Measurements from ENCODE around the gene MPPED1.

MPPED1 gene

DNA sequence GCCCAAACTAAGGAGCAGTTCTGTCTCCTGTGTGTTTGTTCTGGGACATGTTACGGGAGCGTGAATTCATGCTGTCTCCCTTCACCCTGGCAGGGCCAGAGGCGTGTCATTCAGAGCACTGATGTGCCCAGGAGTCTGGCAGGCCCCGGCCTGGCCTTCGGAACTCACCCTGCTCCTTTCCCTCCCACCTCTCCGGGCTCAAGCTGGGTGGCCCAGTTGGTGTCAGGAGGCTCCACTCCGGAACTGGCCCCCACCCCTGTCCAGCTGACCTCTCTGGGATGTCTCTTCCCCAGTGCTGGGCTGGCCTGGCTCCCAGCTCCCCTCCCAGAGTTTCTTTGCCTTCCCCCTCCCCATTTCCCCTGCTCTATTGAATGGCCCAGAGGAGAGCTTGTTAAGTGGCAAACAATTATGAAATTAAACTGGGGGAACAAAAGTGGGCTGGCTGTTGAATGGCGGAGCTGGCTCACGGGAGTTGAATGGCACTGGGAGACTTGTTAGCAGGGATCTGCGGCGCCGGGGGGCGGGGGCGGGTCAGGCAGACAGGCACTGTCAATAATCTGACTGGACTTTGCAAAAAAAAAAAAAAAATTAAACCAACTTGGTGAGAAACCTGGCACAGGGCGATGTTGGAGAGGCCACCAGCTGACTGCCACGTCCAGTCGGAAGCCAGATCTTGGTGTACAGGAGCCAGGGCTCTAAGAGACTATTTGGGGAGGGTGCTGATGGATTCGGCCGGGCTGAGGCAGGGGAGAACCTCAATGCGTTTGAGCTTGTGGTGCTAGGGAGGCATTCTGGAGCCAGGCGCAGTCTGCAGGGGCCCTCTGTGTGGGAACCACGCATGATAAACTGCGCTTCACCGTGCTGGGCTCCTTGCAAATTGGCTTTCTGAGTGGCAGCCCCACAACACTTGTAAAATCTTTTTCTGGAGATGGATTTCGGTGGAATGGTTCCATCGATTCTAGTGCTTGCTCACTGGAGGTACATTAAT lies 1.3 kb downstream of the MPPED1 start:
- DNase-seq: peak; percentile 45

DNA sequence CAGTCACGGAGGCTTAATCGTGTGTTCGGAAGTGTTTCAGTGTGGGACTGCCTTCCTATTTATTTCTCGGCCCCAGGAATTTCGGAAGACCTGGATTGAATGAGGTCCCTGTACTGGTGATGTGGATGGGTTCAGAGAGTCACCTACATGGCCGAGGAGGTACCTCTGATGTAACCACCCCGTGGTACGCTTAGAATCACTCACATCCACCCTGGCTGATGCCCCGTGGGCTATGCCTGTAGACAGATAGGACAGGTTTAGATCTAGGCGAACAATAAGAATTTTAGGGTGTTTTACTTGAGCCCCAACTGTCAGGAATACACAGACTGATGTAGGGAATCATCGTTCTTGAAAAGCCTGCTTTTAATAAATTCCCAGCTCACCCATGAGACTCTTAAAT lies 2.0 kb downstream of the MPPED1 start:
- no peak for DNase-seq

DNA sequence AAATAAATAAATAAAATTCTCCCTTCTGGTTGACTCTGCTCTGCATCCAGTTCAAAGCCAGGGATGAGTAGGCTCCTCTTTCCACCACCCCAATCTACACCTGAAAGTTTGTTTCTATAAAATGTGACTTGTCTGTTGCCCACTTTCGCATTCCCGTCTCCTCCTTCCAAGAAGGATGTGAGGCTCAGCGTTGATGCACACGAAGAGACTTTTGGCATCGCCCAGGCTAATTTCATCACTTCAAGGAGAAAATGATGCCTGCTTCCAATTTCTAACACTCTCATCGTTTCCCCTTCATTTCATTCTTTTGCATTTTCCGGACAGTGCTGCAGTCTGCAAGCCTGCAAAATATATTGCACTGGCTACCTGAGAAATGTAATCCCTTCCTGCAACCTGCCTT lies 3.9 kb downstream of the MPPED1 start:
- DNase-seq: no peak

DNA sequence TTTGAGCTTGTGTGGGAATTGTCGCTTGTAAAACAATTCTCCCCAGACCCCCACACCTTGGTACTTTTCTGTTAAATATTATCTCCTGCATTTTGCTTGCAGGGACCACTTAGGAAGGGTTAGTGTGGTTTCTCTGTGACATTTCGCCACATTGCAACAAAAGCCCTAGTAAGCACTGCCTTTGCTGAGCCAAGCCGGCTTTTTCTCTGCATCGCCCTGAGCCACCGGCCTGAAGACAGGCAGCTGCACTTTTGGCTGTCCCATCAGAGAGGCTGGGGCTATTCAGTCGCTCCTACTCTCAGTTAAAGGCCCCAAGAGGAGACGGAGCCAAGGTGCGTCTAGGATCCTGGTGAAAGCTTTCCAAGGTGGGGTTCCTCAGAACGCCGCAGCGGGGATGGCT lies 5.7 kb downstream of the MPPED1 start:
- no peak for DNase-seq

DNA sequence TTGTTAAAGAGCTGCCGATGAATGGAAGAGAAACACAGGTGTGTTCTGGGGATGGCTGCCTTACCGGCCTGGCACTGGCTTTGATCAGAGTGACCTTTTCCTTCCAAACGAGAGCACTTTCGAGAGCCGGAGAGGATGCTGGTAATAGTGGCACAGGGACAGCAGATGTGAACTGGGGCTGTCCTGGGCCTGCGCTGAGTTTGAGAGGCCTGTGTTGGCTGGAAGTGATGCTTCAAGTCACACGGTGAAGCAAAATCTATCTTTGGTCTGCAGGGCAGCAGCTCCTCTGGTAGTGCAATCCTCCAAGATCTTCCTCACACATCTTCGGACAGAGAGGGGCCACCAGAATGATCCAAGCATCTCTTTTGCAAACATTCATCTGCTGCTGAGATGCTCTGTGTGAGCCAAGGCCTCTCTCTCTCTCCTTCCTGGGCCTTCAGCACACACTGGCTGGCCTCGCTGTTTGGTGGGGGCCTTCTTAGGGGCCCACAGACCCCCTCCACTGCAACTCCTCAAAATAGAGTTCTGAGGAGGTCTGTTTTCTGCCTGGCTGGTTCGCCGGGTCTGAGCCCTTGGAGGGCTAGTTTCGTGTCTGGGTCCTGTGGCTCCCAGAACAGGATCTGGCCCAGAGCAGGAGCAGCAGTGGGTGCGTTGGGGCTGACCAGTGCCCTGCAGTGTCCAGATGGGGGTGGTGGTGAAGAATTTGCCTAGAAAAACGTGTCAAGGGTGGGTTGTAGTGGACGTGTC lies 6.4 kb downstream of the MPPED1 start:
- DNase-seq: no peak

DNA sequence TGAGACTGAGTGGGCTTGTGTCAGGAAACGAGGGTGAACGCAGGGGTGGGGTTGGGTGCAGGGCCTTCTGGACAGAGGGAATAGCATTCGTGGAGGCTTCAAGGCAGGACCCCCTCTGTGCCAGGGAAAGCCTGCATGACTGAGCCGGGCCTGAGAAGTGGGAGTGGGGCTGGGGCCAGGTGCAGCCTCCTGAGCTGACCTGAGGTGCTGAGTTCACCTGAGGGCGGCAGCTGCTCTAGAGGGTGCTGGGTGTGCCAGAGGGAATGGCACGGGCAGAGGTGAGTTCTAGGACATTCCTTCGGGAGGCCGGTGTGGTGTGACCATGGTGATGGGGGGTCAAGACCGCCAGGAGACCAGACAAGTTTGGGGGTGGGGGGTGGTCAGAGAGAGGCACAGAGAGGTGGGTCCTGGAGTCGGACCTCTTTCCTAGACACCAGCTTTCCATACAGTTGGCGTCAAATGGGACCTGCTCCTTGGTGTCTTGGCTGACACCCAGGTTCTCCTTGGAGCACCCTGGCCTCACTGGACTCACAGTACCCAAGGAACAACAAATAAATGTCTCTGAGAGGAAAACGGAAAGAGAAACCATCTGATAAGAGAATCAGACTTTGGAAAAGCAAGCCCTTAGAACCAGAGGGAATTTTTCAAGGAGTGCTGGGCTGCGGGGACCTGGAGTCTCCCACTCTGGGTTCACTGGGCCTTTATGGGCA lies 7.7 kb downstream of the MPPED1 start:
- DNase-seq: no peak

DNA sequence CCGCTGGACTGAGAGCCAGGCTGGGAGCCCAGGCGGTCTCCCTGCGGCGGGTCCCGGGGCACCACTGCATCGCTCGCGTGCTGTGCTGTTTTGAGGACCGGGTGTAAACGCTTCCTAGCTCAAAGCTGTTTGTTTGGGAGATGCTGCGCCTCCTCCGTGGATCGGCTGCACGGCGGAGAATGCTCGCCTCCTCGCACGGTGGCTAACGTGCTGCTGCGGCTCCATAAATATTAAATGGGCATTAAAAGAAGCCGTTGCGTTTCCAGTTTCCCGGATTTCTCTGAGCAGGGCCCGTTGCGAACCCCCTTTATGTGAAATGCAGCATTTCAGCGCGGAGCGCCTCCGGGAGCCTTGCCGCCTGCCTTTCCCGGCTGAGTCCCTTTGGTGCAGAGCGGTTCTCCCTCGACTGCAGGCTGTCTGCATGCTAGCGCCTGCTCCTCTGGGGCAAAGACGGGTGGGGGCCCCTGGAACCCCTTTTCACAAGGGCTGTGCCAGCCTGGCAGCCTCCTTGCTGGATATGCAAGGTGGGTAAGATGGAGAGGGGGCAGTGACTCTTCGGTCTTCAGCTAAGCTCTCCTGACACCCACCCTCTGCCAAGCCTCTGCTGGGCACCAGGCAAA lies 9.3 kb downstream of the MPPED1 start:
- no peak for DNase-seq

DNA sequence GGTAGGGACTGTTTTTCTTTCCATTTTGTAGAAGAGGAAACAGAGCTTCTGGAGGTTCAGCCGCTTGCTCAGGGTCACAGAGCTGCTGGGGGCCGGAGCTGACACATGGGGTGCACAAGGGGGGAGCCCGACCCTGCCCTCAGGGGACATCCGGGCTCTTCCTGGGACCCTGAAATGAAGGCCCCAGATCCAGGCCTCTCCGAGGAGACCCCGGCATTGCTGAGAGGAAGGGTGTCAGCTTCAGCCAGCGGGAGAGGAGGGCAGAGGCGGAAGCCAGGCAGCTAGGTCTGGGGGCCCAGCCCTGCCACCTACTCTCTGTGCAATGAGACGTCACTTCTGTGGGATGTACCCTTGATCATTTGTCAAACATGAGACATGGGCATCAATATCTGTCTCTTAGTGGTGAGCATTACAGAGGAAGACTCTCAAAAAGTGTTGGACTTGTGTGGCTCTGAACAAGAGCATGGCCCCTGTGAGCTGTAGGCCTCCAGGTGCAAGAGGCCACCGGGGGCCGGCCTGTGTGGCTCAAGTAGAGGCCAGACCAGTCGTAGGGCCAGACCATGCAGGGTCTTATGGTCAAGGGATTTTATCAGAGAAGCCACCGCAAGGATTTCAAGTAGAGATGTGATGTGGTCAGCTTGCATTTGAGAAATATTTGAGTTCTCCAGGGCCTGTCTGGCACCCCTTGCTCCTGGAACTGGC lies 10.3 kb downstream of the MPPED1 start:
- DNase-seq: no peak

DNA sequence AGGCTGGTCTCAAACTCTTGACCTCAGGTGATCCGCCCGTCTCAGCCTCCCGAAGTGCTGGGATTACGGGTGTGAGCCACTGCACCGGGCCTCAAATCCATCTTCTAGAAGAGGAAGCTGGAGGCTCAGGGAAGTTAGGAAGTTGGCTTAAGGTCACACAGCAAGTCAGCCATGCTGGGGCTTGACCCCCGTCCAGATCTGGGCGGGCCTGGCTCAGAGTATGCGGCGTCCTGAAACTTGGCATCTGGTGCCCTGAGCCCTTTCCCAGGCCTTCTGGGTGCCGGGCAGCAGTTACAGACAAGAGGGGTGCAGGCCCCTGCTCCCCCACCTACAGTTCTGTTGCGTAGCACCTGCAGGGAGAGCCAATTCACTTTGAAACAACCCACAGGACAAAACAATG lies 11.2 kb downstream of the MPPED1 start:
- DNase-seq: no peak

DNA sequence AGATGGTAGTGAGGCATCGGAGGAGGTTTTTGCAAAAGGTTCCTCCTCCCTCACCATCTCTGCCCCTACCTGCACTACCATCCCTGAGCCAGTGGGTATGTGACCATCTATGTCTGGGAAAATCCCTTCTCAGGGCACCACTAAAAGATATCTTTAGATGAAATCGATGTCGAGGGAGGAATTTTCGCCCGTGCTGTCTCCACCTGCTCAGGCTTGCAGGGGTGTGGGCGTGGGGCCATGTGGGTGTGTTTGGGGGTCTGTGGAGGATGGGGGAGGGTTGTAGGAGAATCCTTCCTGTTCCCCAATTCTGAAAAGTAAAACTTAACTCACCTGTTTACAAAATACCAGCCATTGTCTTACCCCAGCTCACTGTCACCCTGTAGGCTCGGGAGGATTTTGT lies 12.4 kb downstream of the MPPED1 start:
- DNase-seq: no peak

DNA sequence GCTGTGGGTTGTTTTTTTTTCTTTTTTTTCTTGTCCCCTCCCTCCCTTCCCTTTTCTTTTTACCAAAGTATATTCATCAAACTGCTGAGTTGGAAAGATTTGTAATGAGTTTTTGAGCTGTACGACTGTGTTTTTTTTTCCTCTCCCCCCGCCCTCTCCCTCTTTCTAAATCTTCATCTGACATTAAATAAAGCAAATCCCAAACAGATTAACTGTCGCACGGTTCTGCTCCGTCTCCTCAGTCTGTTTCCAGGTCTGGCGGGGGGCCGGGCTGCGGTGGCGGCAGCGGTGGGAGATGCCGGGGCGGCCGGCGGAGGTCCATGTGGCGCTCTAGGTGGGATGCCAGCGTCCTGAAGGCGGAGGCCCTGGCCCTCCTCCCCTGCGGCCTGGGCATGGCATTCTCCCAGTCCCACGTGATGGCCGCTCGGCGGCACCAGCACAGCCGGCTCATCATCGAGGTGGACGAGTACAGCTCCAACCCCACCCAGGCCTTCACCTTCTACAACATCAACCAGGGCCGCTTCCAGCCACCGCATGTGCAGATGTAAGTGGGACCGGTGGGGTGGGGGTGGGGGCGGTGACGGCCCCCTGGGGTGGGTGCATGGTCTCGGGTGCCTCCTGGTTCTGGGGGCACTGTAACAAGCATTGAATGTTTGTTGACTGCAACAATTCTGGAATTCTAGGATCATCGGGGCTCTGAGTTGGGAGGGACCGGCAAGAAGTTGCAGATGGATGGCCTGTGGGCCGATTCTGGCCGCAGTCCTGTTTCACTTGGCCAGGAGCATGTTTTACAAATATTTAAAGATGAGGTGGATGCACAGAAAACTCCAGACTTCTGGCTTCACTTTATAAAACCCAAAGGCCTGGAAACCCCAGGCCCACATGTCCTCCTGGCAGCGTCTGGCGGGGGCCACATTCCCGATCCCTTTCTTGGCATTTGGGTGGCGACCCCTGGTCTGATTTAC lies 13.1 kb downstream of the MPPED1 start:
- DNase-seq: no peak

DNA sequence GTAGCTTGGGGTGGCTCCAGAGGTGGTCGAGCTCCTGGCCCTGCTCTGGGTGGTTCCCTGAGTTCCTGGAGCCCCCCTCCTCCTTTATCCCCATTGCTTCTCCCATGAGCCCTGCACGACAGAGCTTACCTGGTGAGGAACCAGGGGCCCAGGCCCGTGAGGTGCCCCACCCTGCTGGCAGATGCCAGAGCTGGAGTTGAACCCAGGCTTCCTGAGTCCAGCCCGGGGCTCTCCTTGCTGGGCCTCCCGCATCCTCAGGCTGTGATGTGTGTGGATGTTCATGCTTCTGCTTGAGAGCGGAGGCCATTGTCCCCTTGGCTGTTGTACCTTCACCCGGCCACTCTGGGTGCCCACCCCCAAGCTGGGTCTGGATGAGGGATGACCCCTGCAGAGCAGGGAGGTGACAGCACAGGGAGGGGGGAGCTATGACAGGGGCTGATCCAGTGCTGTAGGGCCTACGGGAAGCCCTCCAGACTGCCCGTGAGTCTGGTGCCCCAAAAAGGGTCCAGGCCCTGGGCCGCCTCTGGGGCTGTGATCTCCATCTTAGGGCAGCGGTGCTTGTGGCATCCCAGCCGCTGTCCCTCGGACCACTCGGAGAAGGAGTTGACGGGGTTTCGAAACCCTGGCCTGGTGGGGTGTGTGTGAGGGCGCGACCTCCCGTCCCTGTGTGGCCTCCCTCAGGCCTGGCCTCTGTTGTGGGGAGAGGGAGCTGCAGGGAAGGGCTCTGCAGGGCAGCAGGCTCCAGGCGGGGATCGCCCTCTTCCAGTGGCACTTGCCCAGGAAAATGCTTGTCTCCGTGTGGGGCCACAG lies 14.4 kb downstream of the MPPED1 start:
- DNase-seq: no peak

DNA sequence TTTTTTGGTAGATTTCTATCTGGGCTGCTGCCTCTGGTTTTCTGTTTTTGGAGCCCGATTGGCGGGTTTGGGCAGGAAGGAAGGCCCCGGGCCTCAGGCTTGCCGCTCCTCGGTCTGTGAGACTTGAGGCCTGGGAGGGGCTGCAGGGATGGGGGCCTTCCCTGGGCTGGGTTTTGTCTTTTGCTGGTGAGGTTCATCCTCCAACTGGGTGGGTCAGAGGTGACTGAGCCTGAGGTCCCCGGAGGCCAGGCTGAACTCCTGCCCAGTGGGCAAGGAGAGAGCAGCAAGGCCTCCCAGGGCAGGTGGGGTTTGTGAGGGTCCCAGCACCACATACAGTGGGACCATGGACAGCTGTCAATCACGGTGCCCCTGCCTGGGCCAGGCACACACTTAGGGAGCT lies 15.0 kb downstream of the MPPED1 start:
- no peak for DNase-seq

DNA sequence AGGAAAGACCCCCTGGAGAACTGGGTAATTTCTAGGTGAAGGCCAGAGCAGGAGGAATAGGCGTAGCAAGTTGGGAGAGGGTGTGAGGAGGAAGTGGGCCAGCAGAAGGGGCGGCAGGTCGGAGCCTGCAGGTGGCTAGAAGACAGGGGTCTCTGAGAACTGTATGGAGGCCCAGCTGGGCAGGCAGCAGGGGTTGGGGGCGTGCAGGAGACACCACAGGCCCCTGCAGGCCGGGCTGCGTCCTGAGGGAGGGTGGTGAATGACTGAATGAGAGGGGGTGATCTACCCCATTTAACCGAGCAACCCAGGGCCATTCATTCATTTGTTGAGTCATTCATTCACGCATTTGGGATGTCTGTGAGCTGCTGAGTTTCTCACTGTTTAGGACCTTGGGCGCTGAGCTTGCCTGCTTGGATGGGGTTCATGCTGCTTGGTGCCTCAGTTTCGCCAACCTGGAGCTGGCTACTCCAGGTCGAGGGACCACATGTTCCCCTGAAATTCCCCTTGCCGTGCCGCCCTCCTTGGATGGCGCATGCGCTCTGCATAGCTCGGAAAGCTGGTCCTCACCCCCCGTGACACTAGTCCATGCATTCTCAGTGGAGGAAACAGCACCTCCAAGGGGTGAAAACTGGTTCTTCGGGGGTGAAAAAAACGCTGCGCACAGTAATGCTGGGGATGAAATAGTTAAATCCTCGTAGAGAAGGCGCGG lies 15.6 kb downstream of the MPPED1 start:
- DNase-seq: no peak

DNA sequence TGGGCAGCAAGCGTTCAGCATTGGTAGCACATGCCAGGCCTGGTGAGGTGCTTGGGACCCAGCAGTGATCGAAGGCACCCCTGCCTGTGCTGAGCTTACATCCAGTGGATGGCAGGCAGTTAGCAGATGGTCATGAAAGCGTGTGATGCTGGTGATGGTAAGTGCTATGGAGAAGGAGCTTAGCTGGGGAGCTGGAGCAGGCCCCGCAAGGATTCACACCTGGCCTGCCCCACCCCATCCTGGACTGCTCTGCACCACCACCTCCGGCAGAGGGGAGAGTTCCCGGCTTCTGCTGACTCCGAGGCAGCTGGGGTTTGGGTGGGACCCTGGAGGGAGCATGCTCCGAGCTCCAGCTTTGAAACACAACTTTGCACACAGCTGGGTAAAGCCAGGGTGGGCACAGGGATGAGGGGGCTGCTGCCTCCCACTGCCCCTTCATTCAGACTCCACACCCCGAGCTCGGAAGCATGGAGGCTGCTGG lies 16.2 kb downstream of the MPPED1 start:
- no peak for DNase-seq

DNA sequence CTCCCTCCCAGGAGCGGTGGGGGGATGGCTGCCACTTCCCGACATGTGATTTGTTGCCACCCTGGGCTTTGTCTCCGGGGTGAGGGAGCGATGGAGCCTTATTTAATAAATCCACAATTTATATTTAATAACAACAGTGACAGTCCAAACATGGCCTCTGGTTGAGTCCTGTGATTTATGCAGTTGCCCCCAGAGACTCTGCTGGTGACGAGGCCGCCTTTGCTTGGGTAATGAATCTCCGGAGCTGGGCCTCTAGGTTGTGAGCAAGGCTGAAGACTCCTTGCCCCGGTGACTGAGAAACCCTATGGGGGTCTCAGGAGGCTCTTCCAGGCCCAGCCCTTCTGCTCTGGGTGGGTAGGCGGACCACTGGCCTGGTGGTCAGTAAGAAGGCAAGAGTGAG lies 16.7 kb downstream of the MPPED1 start:
- no peak for DNase-seq

DNA sequence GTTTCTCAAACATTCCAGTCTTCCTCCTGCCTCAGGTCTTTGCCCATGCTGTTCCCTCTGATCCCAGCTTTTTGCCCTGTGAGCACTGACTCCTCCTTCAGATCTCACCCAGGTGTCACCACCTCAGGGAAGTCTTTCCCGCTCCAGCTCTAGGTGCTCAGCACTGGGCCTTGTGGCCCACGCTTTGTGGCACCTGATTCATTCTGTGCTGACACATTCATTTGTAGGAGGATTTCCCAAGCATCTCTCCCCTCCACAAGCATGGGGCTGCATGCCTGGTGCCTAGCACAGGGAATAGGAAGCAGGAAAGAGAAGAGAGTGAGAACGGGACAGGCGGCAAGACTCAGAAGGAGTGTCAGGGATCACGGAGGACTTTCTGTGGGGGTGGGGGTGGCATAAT lies 17.6 kb downstream of the MPPED1 start:
- DNase-seq: no peak

DNA sequence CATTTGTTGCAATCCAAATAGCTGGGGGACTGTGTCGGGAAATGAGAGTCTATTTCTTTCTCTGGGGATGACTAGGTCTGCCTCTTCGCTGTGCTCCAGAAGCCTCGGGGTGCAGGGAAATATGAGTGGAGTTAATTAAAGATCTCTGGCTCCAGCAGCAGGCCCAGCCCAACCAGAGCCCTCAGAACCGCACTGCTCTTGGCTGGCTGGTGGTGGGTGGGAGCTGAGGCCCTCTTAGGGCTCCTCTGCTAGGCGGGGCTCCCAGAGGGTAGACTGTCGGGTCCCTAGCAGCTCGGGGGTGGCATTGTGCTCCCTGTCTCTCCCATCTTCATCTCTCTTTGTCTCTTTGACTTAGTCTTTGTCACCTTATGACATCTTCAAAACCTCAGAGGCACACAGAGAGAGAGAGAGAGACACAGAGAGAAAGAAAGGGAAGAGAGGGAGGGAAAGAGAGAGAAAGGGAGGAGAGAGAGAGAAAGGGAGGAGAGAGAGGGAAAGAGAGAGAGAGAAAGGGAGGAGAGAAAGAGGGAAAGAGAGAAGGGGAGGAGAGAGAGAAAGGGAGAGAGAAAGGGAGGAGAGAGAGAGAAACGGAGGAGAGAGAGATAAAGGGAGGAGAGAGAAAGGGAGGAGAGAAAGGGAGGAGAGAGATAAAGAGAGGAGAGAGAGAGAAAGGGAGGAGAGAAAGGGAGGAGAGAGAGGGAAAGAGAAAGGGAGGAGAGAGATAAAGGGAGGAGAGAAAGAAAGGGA lies 20.2 kb downstream of the MPPED1 start:
- no peak for DNase-seq

Data from NCI-H1417 treated with DMSO at 0.1 percent for 48 hours (cell line).